Gastroesophageal sphincter (tissue), 3 donors: ENCODE measurements around the gene GPN1.

ENCODE experiments used
- EP300 ChIP-seq: sonication (generic); formaldehyde crosslinking; IDR thresholded peaks from one replicate; pipeline ENCODE4 v1.6.1; 2017; ENCODE audit warnings: antibody characterized with exemption, mild to moderate bottlenecking
- TF ChIP-seq, protein P1 (sequence below), 4 experiments: fragments of 200-600 bp in 2 of 4; fragments of 450-650 bp in 2 of 4; sonication (generic) in 1 of 4; IDR thresholded peaks; one replicate each; pipeline ENCODE4 v1.5.1; 2017 to 2019; ENCODE audit warnings: antibody characterized with exemption in 4 of 4, mild to moderate bottlenecking in 2 of 4, moderate library complexity in 2 of 4

DNA sequence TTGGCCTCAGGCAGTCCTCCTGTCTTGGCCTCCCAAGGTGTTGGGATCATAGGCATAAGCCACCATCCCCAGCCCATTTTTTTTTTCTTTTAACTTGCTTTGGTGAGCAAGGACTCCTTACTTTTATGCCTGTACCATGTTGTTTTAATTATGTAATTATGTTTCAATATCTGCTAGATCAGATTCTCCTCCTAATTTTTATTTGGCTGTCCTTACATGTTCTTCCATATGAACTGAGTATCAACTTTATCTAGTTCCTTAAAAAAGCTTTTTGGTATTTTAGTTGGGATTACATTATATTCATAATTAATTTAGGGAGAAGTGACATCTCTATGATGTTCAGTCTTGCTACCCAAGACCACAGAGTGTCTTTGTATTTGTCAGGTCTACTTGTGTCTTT is 16.3 kb downstream of the GPN1 start:
- no peak for TF ChIP-seq EP300
- TF ChIP-seq, protein P1, sequence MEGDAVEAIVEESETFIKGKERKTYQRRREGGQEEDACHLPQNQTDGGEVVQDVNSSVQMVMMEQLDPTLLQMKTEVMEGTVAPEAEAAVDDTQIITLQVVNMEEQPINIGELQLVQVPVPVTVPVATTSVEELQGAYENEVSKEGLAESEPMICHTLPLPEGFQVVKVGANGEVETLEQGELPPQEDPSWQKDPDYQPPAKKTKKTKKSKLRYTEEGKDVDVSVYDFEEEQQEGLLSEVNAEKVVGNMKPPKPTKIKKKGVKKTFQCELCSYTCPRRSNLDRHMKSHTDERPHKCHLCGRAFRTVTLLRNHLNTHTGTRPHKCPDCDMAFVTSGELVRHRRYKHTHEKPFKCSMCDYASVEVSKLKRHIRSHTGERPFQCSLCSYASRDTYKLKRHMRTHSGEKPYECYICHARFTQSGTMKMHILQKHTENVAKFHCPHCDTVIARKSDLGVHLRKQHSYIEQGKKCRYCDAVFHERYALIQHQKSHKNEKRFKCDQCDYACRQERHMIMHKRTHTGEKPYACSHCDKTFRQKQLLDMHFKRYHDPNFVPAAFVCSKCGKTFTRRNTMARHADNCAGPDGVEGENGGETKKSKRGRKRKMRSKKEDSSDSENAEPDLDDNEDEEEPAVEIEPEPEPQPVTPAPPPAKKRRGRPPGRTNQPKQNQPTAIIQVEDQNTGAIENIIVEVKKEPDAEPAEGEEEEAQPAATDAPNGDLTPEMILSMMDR (IDR thresholded peaks at IDR 0.05) = no peak
